Putamen (tissue), 1 donor: Measurements from ENCODE around the gene HELT.
"Not testable (repeated sequence)": the region's sequence is repeated elsewhere in the genome, so short reads cannot be mapped to it uniquely, and the experiment has no call there.

Experiments
- DNase-seq: peaks from one replicate; pipeline ENCODE4 v3.0.0-alpha.2; 2016; ENCODE audit warnings: low spot score

HELT gene, protein sequence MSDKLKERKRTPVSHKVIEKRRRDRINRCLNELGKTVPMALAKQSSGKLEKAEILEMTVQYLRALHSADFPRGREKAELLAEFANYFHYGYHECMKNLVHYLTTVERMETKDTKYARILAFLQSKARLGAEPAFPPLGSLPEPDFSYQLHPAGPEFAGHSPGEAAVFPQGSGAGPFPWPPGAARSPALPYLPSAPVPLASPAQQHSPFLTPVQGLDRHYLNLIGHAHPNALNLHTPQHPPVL

DNA sequence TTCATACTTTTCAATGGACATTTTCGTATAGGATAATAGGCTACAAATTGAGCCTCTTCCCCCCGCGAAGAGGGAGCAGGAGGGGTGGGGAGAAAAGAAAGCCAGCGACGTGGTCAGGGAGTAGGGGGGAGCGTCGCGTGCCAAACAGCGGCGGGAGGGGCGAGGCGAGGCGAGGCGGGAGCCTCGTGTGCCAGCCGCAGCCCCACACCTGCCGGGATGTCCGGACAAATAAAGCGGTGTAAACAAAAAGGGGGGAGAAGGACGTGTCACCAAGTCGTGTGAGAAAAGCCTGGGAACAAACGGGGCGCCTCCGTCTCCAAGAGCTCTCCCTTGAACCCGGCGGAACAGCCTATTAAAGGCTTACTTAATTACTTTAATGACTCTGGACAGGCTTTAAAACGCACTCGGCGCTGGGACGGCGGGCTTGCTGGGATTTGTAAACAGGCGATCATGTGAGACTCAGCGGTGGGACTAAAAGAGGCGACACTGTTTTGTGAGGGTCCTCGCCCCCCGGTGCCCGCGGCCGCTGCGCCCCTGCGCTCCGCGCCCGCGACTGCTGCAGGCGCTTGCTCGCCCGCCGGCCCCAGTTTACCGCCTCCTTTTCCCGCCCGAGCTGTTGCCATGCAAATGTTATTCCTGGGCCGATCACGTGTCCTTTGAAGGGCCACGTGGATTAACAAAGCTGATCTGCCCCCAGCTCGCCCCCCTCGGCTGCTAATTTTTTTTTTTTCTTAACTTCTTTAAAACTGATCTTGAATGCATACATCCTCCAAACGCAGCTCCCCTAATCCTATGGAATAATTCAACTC, at the start of gene HELT:
Gene HELT, plus strand, starts transcription at position 527 of the 809 bp plus-strand sequence. CDS start 439 bp downstream, outside the sequence.
- no peak for DNase-seq

DNA sequence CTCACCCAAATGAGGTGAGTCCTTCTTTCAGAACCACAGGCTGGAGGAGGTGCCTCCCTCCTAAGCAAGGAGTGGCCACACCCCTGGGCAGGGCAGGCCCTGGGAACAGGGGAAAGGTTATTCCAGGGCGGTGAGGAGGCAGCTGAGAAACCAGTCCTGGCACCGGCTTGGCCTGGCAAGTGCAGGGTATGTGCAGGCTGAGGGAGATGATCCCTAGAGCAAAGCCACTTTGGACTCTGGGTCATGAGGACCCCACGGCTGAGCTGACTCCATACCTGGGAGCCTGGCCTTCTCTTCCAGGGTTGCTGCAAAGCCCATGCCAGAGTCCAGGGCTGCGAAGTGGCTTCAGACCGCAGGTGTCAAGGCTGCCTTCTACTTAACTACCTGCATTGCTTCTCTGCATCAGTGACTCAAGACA, 49.5 kb upstream of the HELT start:
- DNase-seq = no peak

GRCh38 chr4:184969610-184970009, 48.7 kb upstream of the HELT start:
- DNase-seq = no peak

- DNase-seq = no peak
These were observed 45.3 kb upstream of the HELT start for GRCh38 chr4:184972991-184973390.

GRCh38 chr4:184976348-184976747, 41.9 kb upstream of the HELT start:
- not testable (repeated sequence) for DNase-seq

- no peak for DNase-seq
These were observed 40.5 kb upstream of the HELT start for GRCh38 chr4:184977747-184978146.

GRCh38 chr4:184978211-184978610, 40.1 kb upstream of the HELT start:
- no peak for DNase-seq

GRCh38 chr4:184979461-184980124, 38.7 kb upstream of the HELT start:
- DNase-seq = no peak

GRCh38 chr4:184980261-184980660, 38.0 kb upstream of the HELT start:
- no peak for DNase-seq

DNA sequence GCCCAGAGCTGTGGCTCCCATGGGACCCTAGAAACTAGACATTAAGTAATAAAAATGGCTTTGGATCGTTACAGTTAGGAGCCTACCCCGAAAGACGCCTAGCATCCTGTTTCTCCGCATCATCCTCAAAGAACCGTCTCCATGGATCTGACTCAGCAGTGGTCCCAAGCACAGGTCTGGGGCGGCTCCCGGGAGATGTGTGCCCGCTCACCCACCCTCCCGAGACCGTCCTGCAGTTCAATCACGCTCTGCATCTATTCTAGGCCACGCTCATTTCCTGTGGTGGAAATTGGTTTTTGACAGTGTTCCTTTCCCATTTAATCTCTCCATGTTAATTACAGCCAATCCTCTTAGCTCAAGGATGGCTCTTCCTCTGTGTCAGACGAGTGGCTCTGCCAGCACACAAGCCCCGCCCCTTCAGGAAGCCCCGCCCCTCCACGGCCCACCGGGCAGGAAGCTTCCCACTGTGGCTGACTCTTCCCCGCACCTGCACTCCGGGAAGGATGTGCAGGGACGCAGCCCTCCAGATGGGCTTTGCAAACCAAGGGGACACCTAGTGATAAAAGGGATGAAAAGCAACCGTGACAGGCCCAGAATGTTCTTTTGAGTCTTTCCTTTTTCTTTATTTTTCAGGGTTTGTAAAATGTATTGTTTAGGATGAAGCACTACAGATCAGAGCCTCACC, 34.5 kb upstream of the HELT start:
- DNase-seq = peak; percentile 66

DNA sequence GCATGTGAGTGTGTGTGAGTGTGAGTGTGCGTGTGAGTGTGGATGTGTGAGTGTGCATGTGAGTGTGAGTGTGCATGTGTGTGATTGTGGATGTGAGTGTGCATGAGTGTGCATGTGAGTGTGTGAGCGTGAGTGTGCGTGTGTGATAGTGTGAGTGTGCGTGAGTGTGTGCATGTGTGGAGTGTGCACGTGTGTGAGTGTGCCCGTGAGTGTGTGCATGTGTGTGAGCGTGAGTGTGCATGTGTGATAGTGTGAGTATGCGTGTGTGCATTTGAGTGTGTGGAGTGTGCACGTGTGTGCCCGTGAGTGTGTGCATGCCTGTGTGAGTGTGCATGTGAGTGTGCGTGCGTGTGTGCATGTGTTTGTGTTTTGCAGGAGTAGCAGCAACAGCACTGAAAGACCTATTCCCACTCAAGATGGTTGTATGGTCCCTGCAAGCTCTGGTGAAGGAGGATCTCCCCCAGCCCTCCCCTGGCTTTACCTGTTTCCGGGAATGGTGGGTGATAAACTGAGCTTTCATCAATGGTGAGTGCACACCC, 30.7 kb upstream of the HELT start:
- no peak for DNase-seq

GRCh38 chr4:184988611-184989010, 29.7 kb upstream of the HELT start:
- no peak for DNase-seq

DNA sequence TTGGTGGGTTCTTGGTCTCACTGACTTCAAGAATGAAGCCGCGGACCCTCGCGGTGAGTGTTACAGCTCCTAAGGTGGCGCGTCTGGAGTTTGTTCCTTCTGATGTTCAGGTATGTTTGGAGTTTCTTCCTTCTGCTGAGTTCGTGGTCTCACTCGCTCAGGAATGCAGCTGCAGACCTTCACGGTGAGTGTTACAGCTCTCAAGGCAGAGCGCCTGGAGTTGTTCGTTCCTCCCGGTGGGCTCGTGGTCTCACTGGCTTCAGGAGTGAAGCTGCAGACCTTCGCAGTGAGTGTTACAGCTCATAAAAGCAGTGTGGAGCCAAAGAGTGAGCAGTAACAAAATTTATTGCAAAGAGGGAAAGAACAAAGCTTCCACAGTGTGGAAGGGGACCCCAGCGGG, 29.0 kb upstream of the HELT start:
- DNase-seq = not testable (repeated sequence)

GRCh38 chr4:184990131-184990530, 28.2 kb upstream of the HELT start:
- DNase-seq = not testable (repeated sequence)

GRCh38 chr4:184991860-184992259, 26.4 kb upstream of the HELT start:
- no peak for DNase-seq

GRCh38 chr4:184992422-184992821, 25.9 kb upstream of the HELT start:
- no peak for DNase-seq

DNA sequence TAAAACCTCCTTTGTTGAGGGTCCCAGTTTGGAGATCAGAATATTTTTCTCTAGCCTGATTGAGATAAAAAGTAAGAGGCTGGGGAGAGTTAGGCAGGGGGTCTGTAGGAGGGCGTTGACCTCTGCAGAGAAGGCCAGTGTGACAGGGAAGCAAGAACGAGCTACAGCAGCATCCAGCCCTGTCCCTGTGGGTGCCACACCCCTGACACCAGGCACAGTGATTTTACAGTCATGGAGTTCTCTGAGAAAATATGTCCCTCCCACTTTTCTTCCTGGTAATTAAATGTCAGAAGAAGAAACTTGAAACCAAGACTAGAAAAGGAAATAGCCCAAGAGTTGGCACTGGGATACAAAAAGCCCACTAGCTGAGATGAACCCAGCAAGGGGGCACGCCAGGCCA, 25.0 kb upstream of the HELT start:
- DNase-seq = no peak

DNA sequence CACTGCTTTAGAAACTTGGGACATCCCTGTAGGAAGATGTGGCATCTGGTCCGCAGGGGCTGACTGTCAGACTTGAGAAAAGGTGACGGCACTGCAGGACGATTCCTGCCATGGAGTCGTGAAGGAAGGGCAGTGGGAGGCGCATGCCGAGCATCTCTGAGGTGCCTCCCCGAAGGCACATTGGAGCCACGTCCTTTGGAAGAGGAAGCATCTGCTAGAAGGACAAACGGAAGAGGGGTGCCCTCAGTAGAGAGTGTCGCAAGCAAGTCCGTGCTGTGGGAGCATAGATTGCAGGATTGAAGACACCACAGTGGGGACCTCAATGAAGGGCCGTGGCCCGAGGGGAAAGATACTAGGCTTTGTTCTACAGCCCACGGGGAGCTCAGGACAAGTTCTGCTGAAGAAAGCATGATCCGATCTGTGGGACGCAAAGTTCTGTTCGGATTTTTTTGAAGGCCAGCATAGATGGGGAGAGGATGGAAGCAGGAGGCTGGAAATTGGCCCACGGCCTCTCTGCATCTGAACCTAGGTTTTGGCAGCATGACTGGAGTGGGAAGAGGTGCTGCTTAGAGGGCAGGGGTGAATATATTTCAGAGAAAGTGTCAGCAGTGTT, 24.2 kb upstream of the HELT start:
- DNase-seq = no peak

GRCh38 chr4:184994623-184995010, 23.7 kb upstream of the HELT start:
- no peak for DNase-seq

DNA sequence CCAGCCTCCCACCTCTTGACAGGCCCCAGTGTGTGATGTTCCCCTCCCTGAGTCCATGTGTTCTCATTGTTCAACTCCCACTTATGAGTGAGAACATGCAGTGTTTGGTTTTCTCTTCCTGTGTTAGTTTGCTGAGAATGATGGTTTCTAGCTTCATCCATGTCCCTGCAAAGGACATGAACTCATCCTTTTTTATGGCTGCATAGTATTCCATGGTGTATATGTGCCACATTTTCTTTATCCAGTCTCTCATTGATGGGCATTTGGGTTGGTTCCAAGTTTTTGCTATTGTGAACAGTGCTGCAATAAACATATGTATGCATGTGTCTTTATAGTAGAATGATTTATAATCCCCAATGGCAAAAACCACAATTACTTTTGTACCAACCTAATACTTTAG, 20.6 kb upstream of the HELT start:
- DNase-seq = not testable (repeated sequence)

DNA sequence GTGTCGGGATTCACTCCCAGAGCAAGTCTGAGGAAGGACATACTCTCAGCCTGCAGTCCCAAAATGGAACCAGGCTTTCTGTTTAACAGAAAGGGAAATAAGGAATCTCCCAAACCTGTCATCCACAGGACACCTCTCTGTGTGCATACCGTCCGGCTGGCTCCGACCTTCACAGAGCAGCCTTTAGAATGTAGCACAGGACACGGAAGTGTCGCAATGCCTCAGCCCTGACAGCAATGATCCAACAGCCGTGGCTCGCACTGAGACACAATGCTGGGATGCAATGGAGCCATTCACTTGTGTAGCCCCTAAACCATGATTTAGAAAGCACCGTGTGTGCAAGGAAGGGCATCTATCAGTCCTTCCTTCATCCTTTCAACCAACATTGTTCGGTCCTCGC, 15.5 kb upstream of the HELT start:
- no peak for DNase-seq
